GM18517 (cell line): Measurements from ENCODE around the gene PPP1R27.

Experiments
- ATAC-seq: cut with Tn5 transposase; IDR thresholded peaks from one replicate; pipeline ENCODE4 v1.9.1; 2021; ENCODE audit warnings: mild to moderate bottlenecking, moderate library complexity; ENCODE audit not compliant: unreplicated experiment

Gene PPP1R27, protein sequence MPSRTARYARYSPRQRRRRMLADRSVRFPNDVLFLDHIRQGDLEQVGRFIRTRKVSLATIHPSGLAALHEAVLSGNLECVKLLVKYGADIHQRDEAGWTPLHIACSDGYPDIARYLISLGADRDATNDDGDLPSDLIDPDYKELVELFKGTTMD

GRCh38 chr17:81834831-81835267 lies at the start of gene PPP1R27:
TSS of gene PPP1R27 (minus strand) at chr17:81835050. CDS start at chr17:81834953, 97 bp downstream.
- no peak for ATAC-seq

DNA sequence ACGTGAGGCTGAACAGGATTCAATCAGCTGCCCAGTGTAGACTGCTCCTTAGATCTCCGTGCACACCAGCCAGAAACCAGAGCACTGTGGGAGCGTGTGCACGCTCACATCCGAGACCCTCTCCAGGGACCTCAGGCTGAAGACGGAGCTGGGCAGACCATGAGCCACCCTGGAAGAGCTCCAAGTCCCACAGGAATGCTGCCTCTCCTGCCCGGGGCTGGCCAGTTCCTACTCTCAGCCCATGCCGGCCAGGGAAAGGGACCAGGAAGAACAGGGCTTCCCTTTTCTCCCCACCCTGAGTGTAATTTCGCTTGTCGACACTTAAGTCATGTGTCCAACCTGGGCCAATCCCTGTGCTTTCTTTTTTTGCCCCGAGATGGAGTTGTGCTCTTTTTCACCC lies 49.7 kb upstream of the PPP1R27 start:
- ATAC-seq = no peak

DNA sequence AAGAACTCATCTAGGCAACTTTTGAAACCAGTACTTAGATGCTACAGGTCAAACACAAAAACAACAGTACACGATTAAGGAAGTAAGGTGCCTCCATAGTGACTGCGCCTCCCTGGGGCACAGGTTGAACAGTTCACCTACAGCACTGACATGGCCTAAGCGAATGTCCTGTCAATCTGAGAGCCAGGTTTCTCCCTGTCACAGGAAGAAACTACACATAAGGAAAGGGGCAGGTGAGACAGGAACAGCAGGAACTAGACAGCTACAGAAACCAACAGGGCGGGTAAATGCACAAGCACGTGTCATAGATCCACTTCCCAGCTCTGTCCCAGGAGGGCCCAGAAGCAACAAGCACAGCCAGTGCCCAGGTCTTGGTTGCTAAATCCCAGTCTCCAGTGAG lies 44.3 kb upstream of the PPP1R27 start:
- ATAC-seq = no peak

- ATAC-seq = no peak
These were observed 43.4 kb upstream of the PPP1R27 start for GRCh38 chr17:81878294-81878693.

DNA sequence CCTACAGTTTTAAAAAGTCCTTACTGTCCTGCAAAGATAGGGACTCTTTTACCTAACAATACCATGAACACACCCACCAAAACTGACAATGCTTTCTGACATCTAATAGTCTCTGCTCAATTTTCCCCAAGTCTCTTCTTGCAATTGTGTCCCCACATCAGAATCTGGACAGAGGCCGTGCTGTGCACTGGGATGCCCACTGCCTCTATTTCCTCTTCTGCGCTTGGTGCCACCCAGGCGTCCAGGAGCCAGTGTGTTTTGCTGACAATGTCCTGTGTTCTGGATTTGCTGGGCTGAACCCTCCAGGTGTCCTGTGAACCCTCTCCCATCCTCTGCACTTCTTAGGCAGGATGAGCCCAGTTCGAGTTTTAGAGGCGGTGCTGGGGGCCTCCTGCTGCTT lies 42.7 kb upstream of the PPP1R27 start:
- no peak for ATAC-seq

GRCh38 chr17:81871387-81872230 lies 36.8 kb upstream of the PPP1R27 start:
- ATAC-seq = peak; percentile 35

GRCh38 chr17:81870981-81871386 lies 36.1 kb upstream of the PPP1R27 start, which contains the start of gene ARHGDIA:
TSS of gene ARHGDIA (minus strand) at chr17:81871337. CDS start at chr17:81869930, 1,407 bp downstream.
- ATAC-seq = no peak

DNA sequence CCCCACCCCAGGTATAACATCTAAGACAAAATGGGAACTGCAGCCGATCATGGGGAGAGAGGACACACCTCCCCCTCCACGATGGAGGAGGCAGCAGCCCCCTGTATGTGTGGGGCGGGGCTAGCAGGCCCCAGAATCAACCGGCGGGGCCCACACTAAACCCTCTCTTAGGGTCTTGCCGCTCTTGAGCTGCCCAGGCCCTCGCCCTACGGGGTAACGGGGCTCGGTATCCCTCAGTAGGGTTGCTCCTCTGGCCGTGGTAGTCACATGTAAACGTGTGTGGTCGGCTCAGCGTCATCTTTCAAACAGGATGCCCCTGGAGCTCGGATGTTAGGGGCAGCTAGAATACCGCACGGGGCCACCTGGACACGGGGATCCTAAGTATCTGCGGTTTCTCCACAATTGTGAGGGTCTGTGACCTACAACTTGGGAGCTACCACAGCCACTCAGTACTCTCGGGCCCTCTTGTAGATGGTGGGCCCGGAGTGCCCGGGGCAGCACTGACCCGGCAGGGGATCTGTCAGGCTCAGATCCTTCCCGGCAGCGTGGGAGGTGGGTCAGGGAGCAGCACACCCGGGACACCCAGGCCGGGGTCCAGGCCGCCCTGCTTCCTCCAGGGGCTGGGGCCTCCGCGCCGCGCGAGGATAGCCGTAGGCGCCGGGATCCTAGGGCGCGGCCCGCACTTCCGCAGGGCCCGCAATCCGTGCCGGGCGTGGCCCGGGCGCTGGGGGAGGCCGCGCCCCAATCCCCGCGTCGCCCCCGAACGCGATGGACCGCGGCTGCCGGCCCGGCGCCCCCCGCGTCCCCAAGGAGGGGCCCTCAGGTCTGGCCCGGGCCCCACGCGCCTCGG lies 35.5 kb upstream of the PPP1R27 start:
- no peak for ATAC-seq

- ATAC-seq = no peak
These were observed 34.6 kb upstream of the PPP1R27 start for GRCh38 chr17:81869221-81870130.

DNA sequence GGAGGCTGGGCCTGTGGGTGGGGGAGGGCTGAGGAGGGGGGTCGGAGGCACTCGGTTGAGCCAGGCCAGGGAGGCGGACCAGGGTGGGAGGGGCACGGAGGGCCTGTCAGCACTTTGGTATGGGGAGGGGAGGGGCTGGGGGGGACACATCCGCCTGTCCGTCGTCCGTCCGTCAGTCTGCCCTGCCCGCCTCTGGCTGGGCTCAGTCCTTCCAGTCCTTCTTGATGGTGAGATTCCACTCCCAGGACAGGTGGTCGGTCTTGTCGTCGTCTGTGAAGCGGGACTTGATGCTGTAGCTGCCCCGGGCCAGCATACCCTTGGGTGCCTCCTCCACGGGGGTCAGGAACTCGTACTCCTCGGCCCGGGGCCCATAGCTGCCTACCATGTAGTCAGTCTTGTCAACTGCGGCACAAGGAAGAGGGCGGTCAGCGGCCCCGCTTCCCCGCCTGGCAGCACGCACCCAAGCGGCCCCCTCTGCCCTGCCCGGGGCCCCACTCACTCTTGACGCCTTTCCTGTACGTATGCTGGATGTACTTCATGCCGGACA lies 33.9 kb upstream of the PPP1R27 start:
- no peak for ATAC-seq

DNA sequence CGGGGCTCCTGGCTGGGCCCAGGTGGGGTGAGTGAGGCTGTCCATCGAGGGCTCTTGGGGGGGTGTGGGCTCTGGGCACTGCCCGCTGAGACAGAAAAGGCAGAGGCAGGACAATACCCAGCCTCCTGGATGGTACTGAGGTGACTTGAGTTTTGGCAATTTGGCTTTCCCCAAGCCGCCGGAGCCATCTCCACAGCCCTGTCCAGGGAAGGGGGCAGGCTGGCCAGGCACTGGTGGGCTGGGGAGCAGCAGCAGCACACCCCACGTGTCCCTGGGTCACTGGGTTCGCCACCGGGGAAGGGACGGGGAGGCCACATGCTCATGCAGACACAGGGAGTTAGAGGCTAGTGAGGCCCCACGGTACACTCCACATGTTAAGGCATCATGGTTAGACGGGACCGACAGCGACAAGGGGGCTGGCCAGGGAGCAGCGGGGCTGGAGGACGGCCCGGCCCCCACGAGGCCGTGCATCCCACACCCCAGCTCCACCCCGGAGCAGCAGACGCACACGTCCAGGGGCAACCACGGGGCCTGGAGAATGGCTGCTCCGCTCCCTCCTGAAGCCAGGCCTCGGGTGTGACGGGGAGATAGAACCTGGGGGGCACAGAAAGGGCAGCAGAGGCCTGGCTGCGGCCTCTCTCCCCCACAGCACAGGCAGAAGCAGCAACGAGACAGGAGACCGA lies 33.3 kb upstream of the PPP1R27 start:
- ATAC-seq = no peak

DNA sequence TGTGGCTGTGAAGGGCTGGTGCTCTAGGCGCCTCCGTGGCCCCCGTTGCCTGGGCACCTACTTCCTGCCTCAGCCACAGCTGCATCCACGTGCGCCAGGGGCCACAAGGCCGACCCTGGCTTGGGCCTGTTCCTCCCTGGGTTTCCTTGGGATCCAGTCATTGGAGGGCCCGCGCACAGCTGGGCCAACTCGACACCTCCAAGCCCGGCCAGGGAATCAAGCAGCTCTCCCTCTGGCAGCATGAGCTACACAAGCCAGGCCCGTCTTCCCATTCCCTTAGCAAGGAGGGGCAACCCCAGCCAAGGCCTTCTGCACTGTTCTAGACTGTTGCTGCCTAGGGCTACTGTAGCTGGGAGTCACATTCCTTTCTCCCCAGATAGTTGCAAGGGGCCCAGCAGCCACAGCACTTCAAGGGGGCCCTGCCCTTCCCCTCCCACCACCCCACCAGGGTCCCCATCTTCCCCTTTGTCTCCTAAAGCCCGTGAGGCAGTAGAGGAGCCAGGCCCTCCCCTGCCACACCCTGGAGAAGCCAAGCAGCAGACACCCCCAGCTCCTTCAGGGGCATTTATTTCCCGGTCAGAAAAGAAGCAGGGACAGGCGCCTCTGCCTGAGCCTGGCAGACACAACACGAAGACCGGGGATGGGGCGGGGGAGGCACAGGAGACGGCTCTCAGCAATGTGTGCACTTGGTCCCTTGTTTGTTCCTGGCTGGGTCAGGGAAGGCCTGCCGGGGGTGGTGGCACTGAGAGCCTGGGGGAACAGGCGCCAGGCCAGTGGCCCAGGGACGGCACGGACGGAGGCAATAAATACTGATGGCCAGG lies 32.5 kb upstream of the PPP1R27 start:
- ATAC-seq = no peak

DNA sequence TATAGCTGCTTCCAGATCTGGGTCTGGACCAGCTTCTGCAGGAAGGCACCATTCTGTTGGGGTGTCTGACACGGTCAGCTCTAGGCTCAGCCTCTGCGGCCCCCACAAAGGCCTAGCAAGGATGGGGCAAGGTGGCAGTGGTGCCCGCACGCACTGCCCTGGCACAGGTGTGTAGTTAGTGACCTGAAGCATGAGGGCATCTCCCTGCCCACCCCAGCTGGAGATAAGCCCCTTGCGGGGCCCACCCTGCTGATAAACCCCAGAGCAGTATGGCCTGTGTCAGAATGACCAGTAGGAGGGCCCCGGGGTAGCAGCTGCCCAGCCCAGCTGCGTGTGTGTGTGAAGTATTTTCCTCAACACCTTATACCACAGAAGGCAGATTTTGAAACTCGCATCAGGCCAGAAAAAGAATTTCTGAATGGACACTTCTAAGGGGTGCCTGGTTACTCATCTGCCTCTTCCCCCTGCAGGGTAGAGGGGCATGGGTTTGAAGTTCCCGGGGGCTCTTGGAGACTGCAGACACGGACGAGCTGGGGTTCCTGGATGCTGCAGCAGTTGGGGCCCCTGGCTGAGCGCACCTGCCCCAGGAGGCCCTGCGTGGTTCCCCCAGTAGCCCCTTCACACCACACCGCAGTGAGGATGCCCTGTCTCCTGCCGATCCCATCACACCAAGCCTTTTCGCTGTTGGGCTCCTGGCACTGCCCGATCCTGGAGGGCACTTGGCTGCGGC lies 31.8 kb upstream of the PPP1R27 start:
- ATAC-seq = no peak

GRCh38 chr17:81865733-81866439 lies 31.0 kb upstream of the PPP1R27 start:
- no peak for ATAC-seq

DNA sequence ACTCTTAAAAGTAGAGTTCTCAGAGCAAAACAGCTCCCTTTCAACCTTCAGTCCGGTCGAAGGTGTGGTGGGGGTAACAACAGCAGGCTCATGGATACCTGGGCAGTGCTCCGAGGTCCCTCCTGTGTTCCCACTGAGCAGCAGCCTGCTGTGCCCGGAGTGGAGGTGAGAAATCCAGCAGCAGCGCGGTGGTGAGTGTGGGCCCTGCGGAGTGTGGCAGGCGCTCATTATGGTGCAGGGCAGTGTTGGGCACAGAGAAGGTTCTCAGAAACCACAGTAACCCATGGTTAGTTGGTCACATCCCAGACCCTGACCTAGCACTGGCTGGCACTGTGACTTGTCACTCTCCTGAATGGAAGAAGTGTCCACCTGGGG lies 30.5 kb upstream of the PPP1R27 start:
- ATAC-seq = no peak

DNA sequence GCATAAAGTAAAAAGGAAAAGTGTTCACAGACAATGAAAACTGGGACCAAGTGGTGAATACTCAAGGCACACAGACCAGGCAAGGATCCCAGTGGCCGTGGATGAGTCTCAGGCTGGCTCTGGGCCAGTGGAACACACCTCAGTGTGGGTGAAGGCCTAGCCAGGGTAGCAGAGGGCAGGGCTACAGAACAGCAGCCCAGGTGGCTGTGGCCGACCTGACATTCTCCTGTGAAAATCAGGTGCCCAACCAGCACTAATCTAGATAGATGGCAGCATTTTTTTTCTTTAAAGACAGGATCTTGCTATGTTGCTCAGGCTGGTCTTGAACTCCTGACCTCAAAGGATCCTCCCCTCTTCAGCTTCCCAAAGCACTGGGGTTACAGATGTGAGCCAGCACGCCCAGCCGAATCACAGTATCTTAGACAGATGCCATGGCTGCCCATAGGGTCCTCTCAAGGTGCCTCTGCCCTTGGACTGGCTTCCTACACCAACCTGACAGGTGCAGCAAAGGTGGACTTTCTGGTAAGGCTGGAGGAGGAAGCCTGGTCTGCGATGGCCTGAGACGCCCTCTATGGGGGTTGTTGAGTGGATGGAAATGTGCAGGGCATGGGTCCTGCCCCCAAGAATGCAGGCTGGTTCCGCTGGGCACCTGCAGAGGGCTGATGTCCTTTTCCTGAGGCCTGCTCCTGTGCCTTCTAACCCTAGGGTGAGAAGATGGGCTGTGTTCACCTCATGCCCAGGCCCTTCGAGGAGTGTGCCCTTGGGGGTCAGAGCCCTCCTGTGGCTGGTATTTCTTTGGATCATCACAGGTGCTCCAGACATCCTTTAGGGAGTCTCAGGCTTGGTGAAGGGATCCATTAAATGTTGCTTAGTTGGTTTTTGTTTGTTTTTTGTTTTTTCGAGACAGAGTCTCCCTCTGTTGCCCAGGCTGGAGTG lies 29.3 kb upstream of the PPP1R27 start:
- no peak for ATAC-seq
